Karpas-422 (cell line): ENCODE data around the gene NTN5. TPM values are rescaled to one million over a fixed set of nuclear protein-coding genes. Genes with fewer than 3 reads are reported as not detected.
"Not testable (repeated sequence)": the region's sequence is repeated elsewhere in the genome, so short reads cannot be mapped to it uniquely, and the experiment has no call there.

ENCODE experiments used
- DNase-seq: peaks from one replicate; pipeline ENCODE4 v3.0.0-alpha.2; 2015
- H2AFZ ChIP-seq: fragments of 200-600 bp; sonication (generic); 2 replicates; pipeline ENCODE4 v1.6.1; 2014; ENCODE audit warnings: antibody characterized with exemption, low read length, mixed read lengths
- H3K27ac ChIP-seq: fragments of 200-600 bp; sonication (generic); 2 replicates; pipeline ENCODE4 v1.5.1; 2014; ENCODE audit warnings: mild to moderate bottlenecking, low read length, moderate library complexity
- H3K27me3 ChIP-seq: fragments of 200-600 bp; sonication (generic); 2 replicates; pipeline ENCODE4 v1.6.1; 2014; ENCODE audit warnings: low read length, mixed read lengths
- H3K36me3 ChIP-seq: fragments of 200-600 bp; sonication (generic); 2 replicates; pipeline ENCODE4 v1.6.1; 2014; ENCODE audit warnings: low read length, mixed read lengths; ENCODE audit not compliant: insufficient read depth
- H3K4me1 ChIP-seq: fragments of 200-600 bp; sonication (generic); 2 replicates; pipeline ENCODE4 v1.6.1; 2014; ENCODE audit warnings: mild to moderate bottlenecking, low read length, mixed read lengths
- H3K4me2 ChIP-seq: fragments of 200-600 bp; sonication (generic); 2 replicates; pipeline ENCODE4 v1.6.1; 2014; ENCODE audit warnings: low read length, low read depth, mild to moderate bottlenecking; ENCODE audit not compliant: poor library complexity, severe bottlenecking
- H3K4me3 ChIP-seq: fragments of 200-600 bp; sonication (generic); 2 replicates; pipeline ENCODE4 v1.5.1; 2014; ENCODE audit warnings: mild to moderate bottlenecking, antibody characterized with exemption, low read length, mixed read lengths
- H3K79me2 ChIP-seq: fragments of 200-600 bp; sonication (generic); 2 replicates; pipeline ENCODE4 v1.6.1; 2014; ENCODE audit warnings: mild to moderate bottlenecking, low read length, mixed read lengths
- H3K9ac ChIP-seq: fragments of 200-600 bp; sonication (generic); 2 replicates; pipeline ENCODE4 v1.6.0; 2014; ENCODE audit warnings: low read length
- H3K9me2 ChIP-seq: fragments of 200-600 bp; sonication (generic), shearing (Covaris generic); replicated peaks from 2 replicates; pipeline ENCODE4 v1.6.0; 2014; ENCODE audit warnings: mild to moderate bottlenecking, low read length, moderate library complexity; ENCODE audit not compliant: insufficient read depth
- H3K9me3 ChIP-seq: fragments of 300-700, 200-600 bp; sonication (generic); 2 replicates; pipeline ENCODE4 v1.6.1; 2014; ENCODE audit warnings: low read length, mixed read lengths
- H4K20me1 ChIP-seq: fragments of 200-600 bp; sonication (generic); 2 replicates; pipeline ENCODE4 v1.6.1; 2014; ENCODE audit warnings: mild to moderate bottlenecking, antibody characterized with exemption, low read length, low read depth; ENCODE audit not compliant: insufficient read depth
- total RNA-seq: library from RNA; depleted of rRNA; stranded (reverse); fragments of >200 nt; shearing (Covaris generic); gene quantifications from 2 replicates; pipeline ENCODE4 v1.2.3, GENCODE V29; 2014; ENCODE audit warnings: low replicate concordance

The NTN5 gene
- total RNA-seq, 1 experiment from 2014 or later, result not detected

DNA sequence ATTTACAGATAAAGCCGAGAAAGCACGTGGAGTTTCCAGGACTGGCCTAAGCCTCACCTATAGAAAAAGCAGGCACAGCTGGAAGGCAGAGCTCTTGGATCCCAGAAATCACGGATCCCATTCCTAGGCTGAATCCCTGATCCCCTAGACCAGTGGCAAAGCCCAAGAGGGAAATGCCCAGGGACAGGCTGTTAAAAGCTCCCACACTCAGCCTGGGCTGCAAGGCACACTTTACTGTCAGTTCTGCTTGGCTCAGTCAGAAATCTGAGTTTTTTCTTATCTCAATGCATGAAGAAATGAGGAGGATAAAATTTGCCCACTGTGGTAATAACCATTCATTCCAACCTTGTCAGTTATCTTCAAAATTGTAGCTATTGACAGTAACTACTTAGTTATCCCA is 15.0 kb upstream of the NTN5 start:
- no peaks in the 10 kb centered on the region for H3K27me3 ChIP-seq
- no peaks in the 10 kb centered on the region for H3K36me3 ChIP-seq
- H3K27ac ChIP-seq, result no peak overlapping the region
- no peak overlapping the region for H3K9ac ChIP-seq
- no peak overlapping the region for H2AFZ ChIP-seq
- no peak overlapping the region for H3K4me3 ChIP-seq
- H4K20me1 ChIP-seq, result no peaks in the 10 kb centered on the region
- H3K9me2 ChIP-seq, result no peaks in the 10 kb centered on the region
- no peak for DNase-seq
- H3K4me1 ChIP-seq, result peaks cover 8% of the 10 kb centered on the region
- no peak overlapping the region for H3K4me2 ChIP-seq
- H3K79me2 ChIP-seq, result no peaks in the 10 kb centered on the region
- no peaks in the 10 kb centered on the region for H3K9me3 ChIP-seq

DNA sequence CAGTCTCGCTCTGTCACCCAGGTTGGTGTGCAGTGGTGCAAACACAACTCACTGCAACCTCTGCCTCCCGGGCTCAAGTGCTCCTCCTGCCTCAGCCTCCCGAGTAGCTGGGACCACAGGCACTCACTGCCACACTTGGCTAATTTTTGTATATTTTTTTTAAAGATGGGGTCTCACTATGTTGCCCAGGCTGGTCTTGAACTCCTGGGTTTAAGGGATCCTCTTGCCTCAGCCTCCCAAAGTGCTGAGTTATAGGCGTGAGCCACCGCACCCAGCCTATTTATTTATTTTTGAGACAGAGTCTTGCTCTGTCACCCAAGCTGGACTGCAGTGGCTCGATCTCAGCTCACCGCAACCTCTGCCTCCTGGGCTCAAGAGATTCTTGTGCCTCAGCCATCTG is 13.8 kb upstream of the NTN5 start:
- not testable (repeated sequence) for H3K9me3 ChIP-seq, H3K27me3 ChIP-seq, H3K9me2 ChIP-seq, H3K79me2 ChIP-seq, H2AFZ ChIP-seq, H3K9ac ChIP-seq, H4K20me1 ChIP-seq, H3K36me3 ChIP-seq, H3K4me2 ChIP-seq, H3K4me3 ChIP-seq, H3K27ac ChIP-seq, H3K4me1 ChIP-seq, DNase-seq

DNA sequence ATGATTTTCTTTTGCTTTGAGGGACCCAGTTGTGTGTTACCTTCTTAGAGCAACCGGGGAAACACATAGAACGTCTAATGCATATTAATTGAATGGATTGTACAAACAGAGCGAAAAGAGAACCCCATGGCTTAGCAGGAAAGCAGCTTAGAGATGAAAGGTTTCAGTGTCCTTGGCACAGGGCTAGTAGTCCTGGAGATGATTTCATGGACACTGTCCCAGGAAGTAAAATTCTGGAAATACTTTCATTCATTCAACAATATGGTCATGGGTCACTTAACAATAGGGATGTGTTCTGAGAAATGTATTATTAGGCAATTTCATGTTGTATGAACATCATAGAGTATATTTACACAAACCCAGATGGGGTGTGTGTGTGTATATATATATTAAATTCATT is 13.3 kb upstream of the NTN5 start:
- Histone ChIP-seq H3K4me3 (no peak overlapping the region), H3K79me2 (no peaks in the 10 kb centered on the region), H3K4me2 (no peak overlapping the region), H3K9ac (no peak overlapping the region), H3K4me1 (peaks cover 8% of the 10 kb centered on the region), H3K27me3 (no peaks in the 10 kb centered on the region), H3K36me3 (no peaks in the 10 kb centered on the region), H3K27ac (no peak overlapping the region), H3K9me3 (no peaks in the 10 kb centered on the region), H3K9me2 (no peaks in the 10 kb centered on the region), H4K20me1 (no peaks in the 10 kb centered on the region), H2AFZ (no peak overlapping the region)
- DNase-seq, result no peak

DNA sequence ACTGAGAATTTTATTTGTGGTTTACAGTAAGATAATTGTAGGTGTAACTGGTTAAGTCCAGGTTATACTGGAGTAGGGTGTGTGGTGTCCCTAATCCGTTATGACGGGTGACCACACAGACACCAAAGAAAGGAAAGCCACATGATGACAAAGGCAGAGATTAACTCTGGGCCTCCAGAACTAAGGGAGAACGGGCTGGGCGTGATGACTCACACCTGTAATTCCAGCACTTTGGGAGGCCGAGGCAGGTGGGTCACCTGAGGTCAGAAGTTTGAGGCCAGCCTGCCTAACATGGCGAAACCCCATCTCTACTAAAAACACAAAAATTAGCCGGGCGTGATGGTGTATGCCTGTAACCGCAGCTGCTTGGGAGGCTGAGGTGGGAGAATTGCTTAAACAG is 12.8 kb upstream of the NTN5 start:
- Histone ChIP-seq H3K4me3 (no peak overlapping the region), H3K9me3 (no peaks in the 10 kb centered on the region), H3K9me2 (no peaks in the 10 kb centered on the region), H3K4me2 (no peak overlapping the region), H3K27me3 (no peaks in the 10 kb centered on the region), H3K36me3 (no peaks in the 10 kb centered on the region), H3K79me2 (no peaks in the 10 kb centered on the region), H3K9ac (no peak overlapping the region), H4K20me1 (no peaks in the 10 kb centered on the region), H2AFZ (no peak overlapping the region), H3K4me1 (peaks cover 8% of the 10 kb centered on the region), H3K27ac (no peak overlapping the region)
- no peak for DNase-seq

DNA sequence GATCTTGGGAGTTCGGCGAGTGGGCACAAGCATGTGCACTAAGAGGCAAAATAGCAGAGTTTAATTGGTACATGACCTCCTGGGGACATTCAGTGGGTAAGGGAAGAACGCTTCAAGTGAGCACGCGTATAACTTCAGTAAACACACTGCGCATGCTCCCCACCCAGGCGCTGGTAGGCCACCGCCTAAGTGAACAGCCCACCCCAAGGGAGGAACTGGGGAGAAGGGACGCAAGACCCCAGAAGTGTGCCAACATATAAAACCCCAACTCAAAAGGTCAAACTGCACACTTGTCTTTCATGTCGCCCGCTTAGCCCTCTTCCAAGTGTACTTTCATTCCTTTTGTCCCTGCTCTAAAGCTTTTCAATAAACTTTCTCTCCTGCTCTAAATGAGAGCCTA is 10.5 kb upstream of the NTN5 start:
- Histone ChIP-seq H2AFZ (no peak overlapping the region), H3K79me2 (no peaks in the 10 kb centered on the region), H3K27ac (no peak overlapping the region), H3K4me2 (no peak overlapping the region), H3K9me3 (no peaks in the 10 kb centered on the region), H3K27me3 (no peaks in the 10 kb centered on the region), H4K20me1 (no peaks in the 10 kb centered on the region), H3K9ac (no peak overlapping the region), H3K4me3 (no peak overlapping the region), H3K36me3 (no peaks in the 10 kb centered on the region), H3K9me2 (no peaks in the 10 kb centered on the region), H3K4me1 (no peaks in the 10 kb centered on the region)
- no peak for DNase-seq

DNA sequence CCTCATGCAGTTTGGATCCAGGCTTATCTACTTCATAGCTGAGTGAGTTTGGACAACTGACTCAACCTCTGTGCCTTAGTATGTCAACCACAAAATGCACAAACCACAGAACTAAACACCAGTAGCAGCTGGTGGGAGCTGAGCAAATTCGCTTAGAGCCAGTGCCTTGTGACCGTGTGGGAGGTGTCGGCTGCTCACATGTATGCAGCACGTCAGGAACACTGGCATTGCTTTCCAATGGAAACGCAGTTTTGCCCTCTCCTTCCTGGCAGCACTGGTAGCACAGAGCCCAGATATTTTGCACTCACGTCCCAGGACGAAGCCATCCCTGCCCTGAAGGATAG is 8.3 kb upstream of the NTN5 start:
- no peak overlapping the region for H2AFZ ChIP-seq
- H3K4me1 ChIP-seq, result no peaks in the 10 kb centered on the region
- DNase-seq, result no peak
- H3K9me2 ChIP-seq, result no peaks in the 10 kb centered on the region
- H3K9ac ChIP-seq, result no peak overlapping the region
- no peak overlapping the region for H3K27ac ChIP-seq
- no peaks in the 10 kb centered on the region for H3K9me3 ChIP-seq
- no peaks in the 10 kb centered on the region for H3K27me3 ChIP-seq
- H3K4me3 ChIP-seq, result no peak overlapping the region
- no peak overlapping the region for H3K4me2 ChIP-seq
- no peaks in the 10 kb centered on the region for H3K36me3 ChIP-seq
- H4K20me1 ChIP-seq, result no peaks in the 10 kb centered on the region
- H3K79me2 ChIP-seq, result no peaks in the 10 kb centered on the region

DNA sequence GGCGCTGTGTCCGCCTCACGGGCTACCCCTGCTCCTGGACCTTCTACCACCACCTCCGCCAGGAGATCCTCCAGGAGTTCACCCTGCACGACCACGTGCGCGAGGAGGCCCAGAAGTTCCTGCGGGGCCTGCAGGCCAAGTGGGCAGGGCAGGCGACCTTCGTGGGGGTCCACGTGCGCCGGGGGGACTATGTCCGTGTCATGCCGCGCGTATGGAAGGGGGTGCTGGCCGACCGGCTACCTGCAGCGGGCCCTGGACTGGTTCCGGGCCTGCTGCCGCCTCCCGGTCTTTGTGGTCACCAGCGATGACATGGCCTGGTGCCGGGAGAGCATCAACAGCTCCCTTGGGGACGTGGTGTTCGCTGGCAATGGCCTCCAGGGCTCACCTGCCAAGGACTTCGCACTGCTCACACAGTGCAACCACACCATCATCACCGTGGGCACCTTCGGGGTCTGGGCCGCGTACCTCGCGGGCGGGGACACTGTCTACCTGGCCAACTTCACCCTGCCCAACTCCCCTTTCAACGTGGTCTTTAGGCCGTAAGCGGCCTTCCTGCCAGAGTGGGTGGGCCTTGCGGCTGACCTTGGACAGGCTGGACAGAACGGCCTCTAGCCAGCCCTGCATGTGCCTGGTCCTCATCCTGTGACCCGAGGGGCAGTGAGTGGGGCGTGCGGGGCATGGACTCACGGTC is 7.8 kb upstream of the NTN5 start:
- Histone ChIP-seq H2AFZ (no peak overlapping the region), H3K9me3 (no peaks in the 10 kb centered on the region), H3K9me2 (no peaks in the 10 kb centered on the region), H3K9ac (no peak overlapping the region), H3K36me3 (no peaks in the 10 kb centered on the region), H3K27ac (no peak overlapping the region), H4K20me1 (no peaks in the 10 kb centered on the region), H3K79me2 (no peaks in the 10 kb centered on the region), H3K4me2 (no peak overlapping the region), H3K27me3 (no peaks in the 10 kb centered on the region), H3K4me3 (no peak overlapping the region), H3K4me1 (no peaks in the 10 kb centered on the region)
- DNase-seq, result no peak

DNA sequence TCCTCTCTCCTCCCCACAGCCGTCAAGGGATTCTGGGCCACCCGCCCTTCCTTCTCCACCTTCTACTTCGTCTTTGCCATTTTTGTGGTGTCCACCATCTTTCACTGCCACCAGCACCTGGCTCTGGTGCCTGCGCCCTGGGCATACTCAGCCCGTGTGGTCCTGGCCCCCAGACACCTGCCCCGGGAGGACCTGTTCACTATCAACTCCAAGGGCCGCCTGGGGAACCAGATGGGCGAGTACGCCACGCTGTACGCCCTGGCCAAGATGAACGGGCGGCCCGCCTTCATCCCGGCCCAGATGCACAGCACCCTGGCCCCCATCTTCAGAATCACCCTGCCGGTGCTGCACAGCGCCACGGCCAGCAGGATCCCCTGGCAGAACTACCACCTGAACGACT is 7.2 kb upstream of the NTN5 start:
- H3K4me3 ChIP-seq, H3K9ac ChIP-seq, H3K79me2 ChIP-seq, H3K27ac ChIP-seq, H3K4me1 ChIP-seq, H3K9me3 ChIP-seq, H2AFZ ChIP-seq, H3K9me2 ChIP-seq, H4K20me1 ChIP-seq, H3K36me3 ChIP-seq, H3K4me2 ChIP-seq, H3K27me3 ChIP-seq: not testable (repeated sequence)
- peak; percentile 22 for DNase-seq

DNA sequence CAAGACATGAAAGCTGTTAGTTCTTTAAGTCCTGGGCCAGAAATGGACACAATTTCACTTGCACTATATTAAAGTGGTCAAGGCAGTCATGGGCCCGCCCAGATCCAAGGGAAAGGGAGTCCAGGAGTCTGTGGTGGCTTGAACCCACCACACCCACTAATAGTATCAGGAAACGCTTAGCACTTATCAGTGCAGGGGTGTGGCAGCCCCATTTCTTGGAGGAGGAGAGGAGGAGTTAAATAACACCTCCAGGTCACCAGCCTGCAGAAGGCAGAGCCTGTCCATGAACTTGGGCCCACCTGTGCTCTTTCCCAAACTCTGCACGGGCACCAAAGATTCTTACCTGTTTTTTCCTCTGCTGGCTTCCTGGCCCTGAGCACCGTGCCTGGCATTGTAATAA is 5.4 kb upstream of the NTN5 start:
- Histone ChIP-seq H3K9ac (no peak overlapping the region), H3K4me3 (no peak overlapping the region), H3K27me3 (no peaks in the 10 kb centered on the region), H3K9me3 (no peaks in the 10 kb centered on the region), H3K79me2 (no peaks in the 10 kb centered on the region), H4K20me1 (no peaks in the 10 kb centered on the region), H3K36me3 (no peaks in the 10 kb centered on the region), H3K4me2 (no peak overlapping the region), H3K27ac (no peak overlapping the region), H2AFZ (no peak overlapping the region), H3K4me1 (no peaks in the 10 kb centered on the region), H3K9me2 (no peaks in the 10 kb centered on the region)
- DNase-seq, result no peak
